Lower leg skin (tissue), 4 donors: ENCODE measurements around the gene KIF27. TPM values are rescaled to one million over a fixed set of nuclear protein-coding genes. Genes with fewer than 3 reads are reported as not detected.
"Not testable (repeated sequence)": the region's sequence is repeated elsewhere in the genome, so short reads cannot be mapped to it uniquely, and the experiment has no call there.

Source experiments
- DNase-seq, 2 donors: peaks; one replicate each; pipeline ENCODE4 v3.0.0-alpha.2; 2019; ENCODE audit warnings: low spot score in 2 of 2
- H3K4me3 ChIP-seq: fragments of 200-600 bp; sonication (generic); 2 replicates; pipeline ENCODE4 v1.5.1; 2017; ENCODE audit warnings: mild to moderate bottlenecking, low read depth; ENCODE audit not compliant: poor library complexity, severe bottlenecking
- WGBS, 2 donors: methylation state at CpG; one replicate each; pipeline ENCODE4 v1.1.5; 2018; 5-methylcytosine and 5-hydroxymethylcytosine counted together
- intact Hi-C: fragments of 100-400 bp; cut with DNase I; formaldehyde crosslinking; loops from one replicate; pipeline ENCODE4 v1.15.0; 2023; ENCODE audit warnings: low total_unique reads
- total RNA-seq, 4 donors: library from RNA; depleted of rRNA; stranded (reverse); fragments of >200 nt; gene quantifications; one replicate each; pipeline ENCODE4 v1.1.0, GENCODE V29; 2016

KIF27 gene
- total RNA-seq, 4 donors from 2014 or later, result 3.4 to 6.3 (median 5.4) TPM

DNA sequence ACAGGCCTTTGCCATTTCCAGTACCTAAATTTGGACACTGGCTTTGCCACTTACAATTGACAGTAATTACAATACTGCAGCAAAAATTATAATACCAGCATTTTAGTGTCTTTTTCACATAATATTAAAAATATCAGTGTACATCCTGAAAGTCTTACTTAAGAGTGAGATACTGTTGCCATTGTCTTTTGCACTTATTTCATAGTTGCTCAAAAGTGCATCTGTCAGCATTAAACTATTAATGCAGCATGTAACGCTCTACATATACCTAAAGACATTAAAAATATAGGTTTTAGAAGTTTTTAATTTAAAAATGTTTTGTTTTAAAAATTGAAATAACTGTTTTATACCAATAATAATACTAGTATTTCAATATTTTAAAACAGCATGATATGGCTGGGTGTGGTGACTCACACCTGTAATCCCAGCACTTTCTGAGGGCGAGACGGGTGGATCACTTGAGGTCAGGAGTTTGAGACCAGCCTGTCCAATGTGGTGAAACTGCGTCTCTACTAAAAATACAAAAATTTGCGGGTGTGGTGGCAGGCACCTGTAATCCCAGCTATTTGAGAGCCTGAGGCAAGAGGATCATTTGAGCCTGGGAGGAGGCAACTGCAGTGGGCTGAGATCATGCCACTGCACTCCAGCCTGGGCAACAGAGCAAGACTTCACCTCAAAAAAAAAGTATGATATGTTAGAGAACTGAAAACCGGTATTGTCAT is 39.4 kb downstream of the KIF27 start:
- DNase-seq, intact Hi-C loops, H3K4me3 ChIP-seq: not testable (repeated sequence)
- 93 to 96% methylated on average over 6 of the region's 6 CpGs for WGBS, 2 donors

DNA sequence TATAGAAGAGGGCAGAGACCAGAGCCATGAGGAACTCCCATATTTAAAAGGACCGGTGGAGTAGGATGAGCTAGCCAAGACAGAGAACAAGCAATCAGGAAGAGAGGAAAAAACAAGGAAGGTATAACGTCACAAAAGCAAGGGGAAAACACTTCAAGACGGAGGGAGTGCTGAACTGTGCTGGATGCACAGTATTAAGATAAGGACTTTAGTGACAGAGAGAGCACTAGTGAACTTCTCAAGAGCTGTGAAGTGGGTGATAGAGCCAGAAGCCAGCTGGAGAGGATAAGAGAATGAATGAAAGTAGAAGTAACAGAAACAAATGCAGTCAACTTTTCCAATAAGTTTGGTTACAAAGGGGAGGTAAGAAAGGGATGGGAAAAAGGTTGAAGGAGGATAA is 45.7 kb downstream of the KIF27 start:
- DNase-seq, intact Hi-C loops, H3K4me3 ChIP-seq: not testable (repeated sequence)
- 92 to 96% methylated on average over 3 of the region's 3 CpGs for WGBS, 2 donors

DNA sequence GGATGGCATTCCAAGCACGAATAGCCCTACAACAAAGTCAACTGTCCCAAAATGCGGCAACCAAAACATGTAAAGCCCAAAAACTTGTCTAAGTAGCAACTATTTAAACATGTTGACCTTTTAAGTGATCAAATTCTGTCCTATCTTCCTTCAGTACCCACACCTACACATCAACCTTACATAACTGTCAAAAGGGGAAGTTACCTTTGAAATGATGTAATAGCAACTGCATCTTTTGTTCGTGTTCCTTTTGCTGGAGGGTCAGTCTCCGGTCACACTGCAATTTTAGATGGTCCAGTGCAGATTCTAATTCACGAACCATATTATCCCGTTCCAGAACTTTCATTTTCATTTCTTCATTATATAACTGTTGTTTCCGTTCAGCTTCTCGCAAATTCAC is 71.3 kb downstream of the KIF27 start:
- H3K4me3 ChIP-seq, DNase-seq, intact Hi-C loops: not testable (repeated sequence)
- WGBS, 2 donors, result 92 to 95% methylated on average over 8 of the region's 8 CpGs

DNA sequence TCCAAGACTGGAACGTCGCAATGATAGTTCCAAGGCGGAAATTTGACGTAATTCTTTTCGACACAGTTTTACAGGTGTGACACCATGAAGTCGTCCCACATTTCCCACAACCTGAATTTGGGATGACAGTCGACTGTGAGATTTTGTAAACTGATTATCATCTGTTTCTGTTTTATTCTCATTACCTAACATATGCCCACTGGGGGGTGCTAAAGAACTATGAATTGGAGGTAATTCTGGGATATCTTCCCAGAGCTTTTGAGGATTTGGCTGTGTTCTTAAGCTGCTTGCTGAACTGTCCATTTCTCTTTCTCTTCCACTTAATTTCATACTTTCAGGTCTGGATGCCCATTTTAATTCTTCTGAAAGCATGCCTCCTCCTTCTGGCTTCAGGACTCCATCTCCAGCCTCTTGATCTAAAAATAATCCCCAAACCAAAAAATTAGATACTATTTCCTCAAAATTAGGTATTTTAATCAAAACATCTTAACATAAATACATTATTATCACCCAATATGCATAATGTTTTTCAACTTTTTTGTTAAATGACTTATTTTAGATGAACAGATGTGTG is 84.1 kb downstream of the KIF27 start:
- H3K4me3 ChIP-seq, DNase-seq, intact Hi-C loops: not testable (repeated sequence)
- WGBS, 2 donors, result 68 to 69% methylated on average over 7 of the region's 7 CpGs

DNA sequence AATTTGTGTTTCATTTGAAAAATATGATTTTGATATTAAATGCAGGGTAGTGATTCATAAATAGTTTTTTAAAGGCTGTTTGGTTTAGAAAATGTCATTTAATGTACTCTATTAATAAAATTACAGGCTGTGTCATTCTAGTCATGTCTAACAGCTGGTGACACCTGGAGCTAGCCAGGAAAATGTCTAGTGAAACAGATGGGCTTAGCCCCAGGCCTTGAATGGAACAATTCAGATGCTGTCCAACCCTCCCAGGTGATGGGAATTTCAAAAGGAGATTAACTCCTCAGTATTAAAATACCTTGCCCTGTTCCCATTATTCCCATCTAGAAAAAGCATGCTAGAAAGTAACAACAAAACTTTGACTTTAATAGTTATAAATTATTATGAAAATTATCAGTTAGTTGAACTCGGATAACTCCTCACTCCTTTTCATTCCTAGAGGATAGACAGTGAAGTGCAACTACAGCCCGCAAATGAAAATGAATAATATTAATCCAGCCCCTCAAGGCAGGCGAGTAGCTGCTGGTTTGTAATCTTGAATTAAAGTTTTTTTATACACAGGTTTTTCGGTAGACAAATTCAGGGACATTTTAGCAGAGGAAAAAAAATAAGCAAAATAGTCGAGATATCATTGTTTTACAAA is 90.7 kb downstream of the KIF27 start:
- intact Hi-C loops, result not testable (repeated sequence)

DNA sequence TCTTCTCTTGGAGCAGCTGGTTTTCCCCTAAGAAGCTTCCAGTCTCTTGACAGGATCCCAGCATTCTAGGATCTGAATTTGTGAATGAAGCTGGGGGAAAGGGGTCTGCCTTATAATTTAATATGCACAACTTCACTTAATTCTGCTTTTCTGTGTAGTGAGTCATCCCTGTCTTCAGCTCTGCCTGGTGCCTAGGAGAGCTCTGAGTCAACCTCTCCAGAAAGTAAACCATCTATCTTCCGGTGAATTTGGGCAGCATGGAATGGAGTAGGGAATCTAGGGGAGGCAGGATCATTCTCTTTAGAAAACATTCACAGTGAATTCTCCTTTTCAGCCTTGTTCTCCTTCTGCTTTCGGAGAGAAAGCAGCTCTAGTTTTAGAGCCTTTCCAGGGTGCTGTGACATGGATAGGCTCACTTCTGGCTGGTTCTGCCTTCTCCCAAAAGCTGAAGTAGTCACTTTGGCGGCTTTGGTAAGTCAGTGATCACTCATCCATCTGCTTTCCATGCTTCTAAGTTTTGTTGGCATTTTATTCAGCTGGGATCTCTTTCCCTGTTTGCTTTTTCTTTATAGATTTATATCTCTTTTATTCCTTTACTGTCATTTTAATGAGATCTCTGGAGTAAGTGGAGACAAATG is 96.1 kb downstream of the KIF27 start:
- DNase-seq, H3K4me3 ChIP-seq, intact Hi-C loops: not testable (repeated sequence)
- 60 to 74% methylated on average over 3 of the region's 3 CpGs for WGBS, 2 donors

More for the DNA sequence above, 90.7 kb downstream of the KIF27 start:
- WGBS, 2 donors, result 43 to 48% methylated on average over 5 of the region's 5 CpGs
- DNase-seq, H3K4me3 ChIP-seq: not testable (repeated sequence)

DNA sequence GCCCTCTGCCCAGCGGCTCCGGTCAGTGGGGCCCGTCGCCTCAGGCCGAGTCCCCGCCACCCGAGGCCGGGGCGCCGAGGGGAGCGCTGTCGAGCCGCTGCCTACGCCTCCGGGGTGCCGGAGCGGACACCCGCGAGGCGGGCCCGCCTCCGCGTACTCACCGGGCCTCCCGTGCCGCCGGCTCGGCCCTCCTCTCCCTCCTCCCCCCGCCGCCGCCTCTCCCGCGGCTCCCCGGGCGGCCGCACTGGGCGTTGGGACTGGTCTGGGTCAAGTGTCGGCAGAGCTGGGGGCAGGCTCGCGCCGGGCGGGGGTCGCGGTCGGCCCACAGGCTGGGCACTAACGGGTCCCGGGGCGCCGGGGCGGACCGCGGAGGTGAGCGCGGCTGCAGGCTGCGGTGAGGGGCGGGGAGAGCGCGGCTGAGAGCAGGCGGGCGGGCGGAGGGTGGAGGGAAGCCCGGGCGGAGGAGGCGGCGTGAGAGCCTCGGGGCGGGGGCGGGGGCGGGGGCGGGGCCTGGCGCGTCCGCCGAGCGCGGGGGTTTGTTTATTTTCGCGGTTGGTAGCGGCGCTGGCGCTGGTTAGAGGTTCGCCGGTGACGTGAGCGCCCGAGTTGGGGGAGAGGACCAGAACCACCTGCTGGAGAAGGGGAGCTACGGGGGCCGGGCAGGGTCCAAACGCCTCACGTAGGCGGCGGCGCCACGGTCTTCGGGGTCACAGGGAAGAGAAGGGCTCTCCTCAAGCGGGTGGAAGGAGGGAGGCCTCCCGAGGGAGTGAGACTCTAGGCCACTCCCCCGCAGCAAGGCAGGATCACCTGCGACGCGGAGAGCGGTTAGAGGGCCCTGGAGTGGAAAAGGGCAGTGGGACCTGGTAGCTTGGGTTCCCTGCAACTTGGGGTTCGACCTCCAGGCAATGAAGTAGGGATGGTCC is 103.6 kb downstream of the KIF27 start, which contains the start of gene GKAP1:
GKAP1 (minus strand) TSS at position 414 of the 923 bp plus-strand sequence. CDS start 11,252 bp downstream, outside the sequence.
- 0 to 1% methylated on average over 44 to 51 of the region's 103 CpGs for WGBS, 2 donors
- peak; percentile 27 to 93 for DNase-seq
- peak within 1 kb of the TSS; percentile 53 for H3K4me3 ChIP-seq
- intact Hi-C loops, result not testable (repeated sequence)

DNA sequence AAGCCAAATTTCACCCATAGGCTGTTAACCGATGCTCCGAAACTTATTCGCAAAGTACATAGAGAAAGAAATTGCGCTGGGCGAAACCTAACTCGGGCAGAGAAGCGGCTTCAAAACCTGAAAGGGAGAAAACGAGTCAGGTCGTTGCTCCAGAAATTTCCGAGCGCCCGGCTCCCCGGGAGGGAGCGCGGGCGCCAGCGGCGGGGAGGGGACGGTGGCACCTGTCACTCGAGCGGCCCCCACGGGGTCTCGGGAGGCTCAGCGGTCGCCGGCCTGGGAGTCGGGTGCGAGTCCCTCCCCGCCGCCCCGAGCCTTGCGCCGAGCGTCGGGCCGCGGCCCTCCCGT is 104.2 kb downstream of the KIF27 start:
- DNase-seq, intact Hi-C loops: not testable (repeated sequence)
- H3K4me3 ChIP-seq, result peak overlapping the region; percentile 53
- 0% methylated on average over 11 to 36 of the region's 38 CpGs for WGBS, 2 donors

DNA sequence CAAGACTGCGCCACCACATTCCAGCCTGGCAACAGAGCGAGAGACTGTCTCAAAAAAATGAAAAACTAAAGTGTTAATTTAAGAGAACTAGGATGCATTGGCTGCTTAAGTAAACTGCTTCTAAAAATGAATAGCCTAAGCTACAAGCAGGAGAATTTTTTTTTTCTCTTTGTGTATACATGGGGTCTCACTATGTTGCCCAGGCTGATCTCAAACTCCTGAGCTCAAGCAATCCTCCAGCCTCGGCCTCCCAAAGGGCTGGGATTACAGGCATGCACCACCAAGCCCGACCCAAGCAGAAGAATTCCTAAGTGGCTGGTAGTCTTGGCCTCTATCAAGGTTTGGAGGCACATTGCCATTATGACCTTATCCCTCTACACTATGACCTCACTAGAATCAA is 106.1 kb downstream of the KIF27 start:
- DNase-seq, intact Hi-C loops, H3K4me3 ChIP-seq: not testable (repeated sequence)
- WGBS, 2 donors, result 97 to 98% methylated on average over 4 of the region's 4 CpGs

DNA sequence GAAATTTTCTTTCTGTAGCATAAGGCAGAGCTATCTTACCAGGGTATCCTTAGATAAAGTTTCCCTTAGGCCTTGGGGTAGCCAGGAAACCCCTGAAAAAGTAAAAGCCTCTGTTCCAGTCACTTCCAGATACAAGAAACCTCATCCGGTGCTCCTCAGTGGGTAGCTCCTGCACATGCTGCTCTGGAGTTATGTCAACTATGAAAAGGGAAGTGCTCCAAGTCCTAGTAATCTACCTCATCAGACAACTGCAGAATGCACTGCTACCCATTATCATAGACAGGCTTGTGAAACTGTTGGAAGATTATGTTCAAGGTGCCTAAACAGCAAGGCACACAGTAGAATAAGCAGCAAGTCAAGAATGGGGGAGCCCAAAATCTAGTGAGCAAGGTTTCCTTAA is 112.0 kb downstream of the KIF27 start:
- H3K4me3 ChIP-seq, DNase-seq, intact Hi-C loops: not testable (repeated sequence)
- WGBS, 2 donors, result 79 to 88% methylated on average over 1 of the region's 1 CpG

DNA sequence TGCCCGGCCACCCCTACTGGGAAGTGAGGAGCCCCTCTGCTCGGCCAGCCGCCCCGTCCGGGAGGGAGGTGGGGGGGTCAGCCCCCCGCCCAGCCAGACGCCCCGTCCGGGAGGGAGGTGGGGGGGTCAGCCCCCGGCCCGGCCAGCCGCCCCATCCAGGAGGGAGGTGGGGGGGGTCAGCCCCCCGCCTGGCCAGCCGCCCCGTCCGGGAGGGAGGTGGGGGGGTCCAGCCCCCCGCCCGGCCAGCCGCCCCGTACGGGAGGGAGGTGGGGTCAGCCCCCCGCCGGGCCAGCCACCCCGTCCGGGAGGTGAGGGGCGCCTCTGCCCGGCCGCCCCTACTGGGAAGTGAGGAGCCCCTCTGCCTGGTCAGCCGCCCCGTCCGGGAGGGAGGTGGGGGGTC is 116.8 kb downstream of the KIF27 start:
- DNase-seq, intact Hi-C loops, H3K4me3 ChIP-seq: not testable (repeated sequence)
- 87 to 97% methylated on average over 6 to 12 of the region's 31 CpGs for WGBS, 2 donors

DNA sequence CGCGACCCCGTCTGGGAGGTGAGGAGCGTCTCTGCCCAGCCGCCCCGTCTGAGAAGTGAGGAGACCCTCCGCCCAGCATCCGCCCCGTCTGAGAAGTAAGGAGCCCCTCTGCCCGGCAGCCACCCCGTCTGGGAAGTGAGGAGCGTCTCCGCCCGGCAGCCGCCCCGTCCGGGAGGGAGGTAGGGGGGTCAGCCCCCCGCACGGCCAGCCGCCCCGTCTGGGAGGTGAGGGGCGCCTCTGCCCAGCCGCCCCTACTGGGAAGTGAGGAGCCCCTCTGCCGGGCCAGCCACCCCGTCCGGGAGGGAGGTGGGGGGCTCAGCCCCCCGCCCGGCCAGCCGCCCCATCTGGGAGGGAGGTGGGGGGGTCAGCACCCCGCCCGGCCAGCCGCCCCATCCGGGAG is 117.3 kb downstream of the KIF27 start:
- intact Hi-C loops, DNase-seq, H3K4me3 ChIP-seq: not testable (repeated sequence)
- WGBS, 2 donors, result 100% methylated on average over 12 of the region's 33 CpGs; no CpG with 5 or more reads in 1 of the 2 donors
